Measurements from ENCODE around the gene MOAP1. TPM values are rescaled to one million over a fixed set of nuclear protein-coding genes. Genes with fewer than 3 reads are reported as not detected.
"Not testable (repeated sequence)": the region's sequence is repeated elsewhere in the genome, so short reads cannot be mapped to it uniquely, and the experiment has no call there.

Gene MOAP1
- total RNA-seq, 1 donor from 2014 or later = 69.6 TPM

GRCh38 chr14:93146119-93146518, 38.6 kb downstream of the MOAP1 start:
- DNase-seq (ENCODE audit: low read depth) = no peak

- DNase-seq (ENCODE audit: low read depth) = no peak
Observed at GRCh38 chr14:93142854-93143652, 41.6 kb downstream of the MOAP1 start.

- DNase-seq (ENCODE audit: low read depth) = peak; percentile 36
Observed at GRCh38 chr14:93137864-93138263, 46.8 kb downstream of the MOAP1 start.

- not testable (repeated sequence) for DNase-seq (ENCODE audit: low read depth)
Observed at GRCh38 chr14:93136508-93136907, 48.2 kb downstream of the MOAP1 start.

- no peak for DNase-seq (ENCODE audit: low read depth)
Observed at GRCh38 chr14:93136009-93136408, 48.7 kb downstream of the MOAP1 start.

GRCh38 chr14:93135399-93135798, 49.3 kb downstream of the MOAP1 start:
- peak; percentile 46 for DNase-seq (ENCODE audit: low read depth)

GRCh38 chr14:93133464-93133863, 51.2 kb downstream of the MOAP1 start:
- no peak for DNase-seq (ENCODE audit: low read depth)

- DNase-seq (ENCODE audit: low read depth) = peak; percentile 47
Observed at GRCh38 chr14:93132472-93133065, 52.1 kb downstream of the MOAP1 start.

Other genes with a start within 250 kb of the MOAP1 start
- gene ITPK1, start 69.0 kb downstream of the MOAP1 start, total RNA-seq = 24.7 and 52.5 TPM in 2 replicates
- 8.7 and 15.9 TPM in 2 replicates for gene LYSET, start 420 bp upstream of the MOAP1 start, total RNA-seq
- gene GON7, start 22.2 kb upstream of the MOAP1 start, total RNA-seq = 22.9 and 28.4 TPM in 2 replicates
- 14.8 and 26.5 TPM in 2 replicates for gene UBR7, start 22.4 kb upstream of the MOAP1 start, total RNA-seq
- gene BTBD7, start 148.1 kb upstream of the MOAP1 start, total RNA-seq = 49.0 and 81.6 TPM in 2 replicates
- 0.60 TPM in 1 of 2 replicates, not detected in the other for gene COX8C, start 162.3 kb upstream of the MOAP1 start, total RNA-seq
- under 0.01 and 0.50 TPM in 2 replicates for gene UNC79, start 246.0 kb upstream of the MOAP1 start, total RNA-seq